ENCODE results near the gene SELENOH.

The SELENOH gene

DNA sequence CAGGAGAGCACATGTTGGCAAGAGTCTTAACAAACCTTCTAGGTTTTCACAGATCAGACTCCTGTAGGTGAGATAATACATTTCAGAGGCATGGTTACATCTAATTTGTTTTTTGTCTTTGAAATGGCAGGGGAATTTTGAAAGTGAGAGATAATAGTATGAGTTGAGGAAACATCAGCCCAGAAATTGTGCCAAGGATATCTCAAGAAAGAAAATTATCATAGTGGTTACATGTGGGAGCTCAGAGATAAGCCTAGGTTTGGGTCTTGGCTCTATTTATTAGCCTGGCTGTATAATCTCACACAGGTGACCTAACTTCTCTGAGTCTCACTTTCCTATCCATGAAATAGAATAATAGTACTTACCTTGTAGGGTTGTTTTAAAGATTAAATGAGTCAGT is 9.9 kb downstream of the SELENOH start:
- DNase-seq: no peak

DNA sequence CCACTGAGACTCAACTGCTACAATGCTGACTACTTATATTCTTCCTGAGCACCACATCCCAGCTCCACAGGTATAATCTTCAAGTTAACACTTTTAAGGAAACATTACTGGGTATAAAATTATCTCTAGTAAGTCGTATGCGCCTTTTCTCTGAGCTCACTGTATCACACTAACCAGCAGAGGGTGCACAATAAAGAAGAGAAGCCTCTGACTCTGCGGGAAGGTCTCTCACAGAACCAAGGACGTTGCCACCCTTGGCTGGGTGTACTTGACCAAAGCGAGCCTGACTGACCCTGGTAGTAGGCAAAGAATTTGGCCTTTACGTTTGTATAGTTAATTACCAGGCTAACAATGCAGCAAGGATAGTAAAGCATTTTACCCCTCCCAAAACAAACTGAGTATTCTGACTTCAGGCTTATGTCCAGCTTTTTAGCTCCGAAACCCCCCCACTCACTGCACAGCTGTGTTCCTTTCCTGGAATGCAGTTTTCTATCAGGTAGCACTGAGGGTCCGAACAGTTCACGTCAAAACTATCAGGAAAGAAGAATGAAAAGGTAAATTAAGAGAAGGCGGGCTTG is 10.5 kb downstream of the SELENOH start, which contains the start of gene BTBD18:
BTBD18 (minus strand) TSS at position 144 of the 578 bp plus-strand sequence. CDS start 631 bp downstream, outside the sequence.
- no peak for DNase-seq

DNA sequence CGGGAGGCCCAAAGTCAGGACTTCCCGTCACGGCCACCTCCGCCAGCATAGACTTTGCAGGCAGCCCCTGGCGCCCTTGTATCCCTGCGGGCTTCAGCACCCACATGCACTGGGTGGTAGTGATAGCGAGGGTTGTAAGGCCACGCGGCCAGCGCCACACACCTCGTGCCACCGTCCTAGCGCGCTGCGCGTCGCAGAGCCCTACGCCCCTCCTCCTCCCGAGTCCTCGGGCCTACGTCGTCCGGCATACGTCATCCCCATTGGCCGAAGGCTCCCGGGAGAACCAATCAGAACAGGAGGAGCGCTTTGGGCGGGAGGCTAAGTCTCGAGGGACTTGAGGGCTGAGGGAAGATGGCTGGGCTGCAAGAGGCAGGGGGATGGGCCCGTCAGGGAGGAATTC is 11.7 kb downstream of the SELENOH start:
- DNase-seq: no peak

DNA sequence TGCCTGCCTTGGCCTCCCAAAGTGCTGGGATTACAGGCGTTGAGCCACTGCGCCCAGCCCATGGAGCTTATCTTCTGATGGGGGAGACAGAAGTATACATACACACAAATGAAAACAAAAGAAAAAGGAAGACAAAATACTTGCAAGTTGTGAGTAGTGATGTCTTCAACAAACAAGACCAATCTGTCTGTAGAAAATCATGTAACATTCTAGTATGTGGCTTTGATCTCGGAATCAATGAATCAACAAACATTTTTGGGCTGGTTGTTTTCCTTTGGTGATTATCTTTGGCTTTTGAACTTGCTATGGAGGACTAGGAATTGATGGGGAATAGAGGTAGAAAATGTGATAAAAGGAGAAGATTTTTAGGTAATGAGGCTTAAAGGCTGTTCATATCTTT is 16.9 kb downstream of the SELENOH start:
- no peak for DNase-seq

DNA sequence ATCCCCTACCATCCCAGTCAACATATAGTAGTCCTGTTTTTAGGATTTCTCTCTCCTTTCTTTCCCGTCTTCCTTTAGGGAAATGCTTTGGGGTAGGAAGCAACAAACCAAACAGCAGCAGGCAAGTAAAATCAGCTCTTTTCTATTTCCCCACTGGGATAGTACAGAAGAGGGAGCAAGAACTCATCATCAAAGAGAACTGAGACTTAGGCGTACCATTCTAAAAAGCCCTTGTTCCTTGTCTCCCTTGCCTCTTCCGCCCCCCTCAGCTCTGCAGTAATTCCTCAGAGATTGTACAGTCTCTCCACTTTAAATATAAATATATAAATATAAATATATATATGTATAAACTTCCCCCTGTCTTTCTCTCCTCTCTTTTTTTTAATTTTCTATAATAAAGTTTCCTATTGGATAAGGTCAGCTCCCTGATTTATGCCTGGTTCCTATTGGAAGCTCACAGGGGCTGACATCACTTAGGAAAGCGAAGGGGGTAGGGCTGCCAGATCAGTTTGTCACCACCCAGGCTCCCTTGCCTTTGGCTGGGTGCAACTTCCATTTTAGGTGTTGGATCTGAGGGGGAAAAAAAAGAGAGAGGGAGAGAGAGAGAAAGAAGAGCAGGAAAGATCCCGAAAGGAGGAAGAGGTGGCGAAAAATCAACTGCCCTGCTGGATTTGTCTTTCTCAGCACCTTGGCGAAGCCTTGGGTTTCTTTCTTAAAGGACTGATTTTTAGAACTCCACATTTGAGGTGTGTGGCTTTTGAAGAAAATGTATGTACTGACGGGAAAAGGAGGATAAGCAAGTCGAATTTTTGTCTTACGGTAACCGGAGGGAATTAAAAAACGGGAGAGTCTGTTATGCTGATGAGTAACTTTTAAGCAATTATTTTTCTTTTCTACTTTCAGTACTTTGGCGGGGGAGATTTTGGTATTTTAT is 20.3 kb downstream of the SELENOH start, which contains the start of gene CTNND1:
CTNND1 (plus strand) TSS at position 502 of the 934 bp plus-strand sequence. CDS start 29,677 bp downstream, outside the sequence.
- no peak for DNase-seq

DNA sequence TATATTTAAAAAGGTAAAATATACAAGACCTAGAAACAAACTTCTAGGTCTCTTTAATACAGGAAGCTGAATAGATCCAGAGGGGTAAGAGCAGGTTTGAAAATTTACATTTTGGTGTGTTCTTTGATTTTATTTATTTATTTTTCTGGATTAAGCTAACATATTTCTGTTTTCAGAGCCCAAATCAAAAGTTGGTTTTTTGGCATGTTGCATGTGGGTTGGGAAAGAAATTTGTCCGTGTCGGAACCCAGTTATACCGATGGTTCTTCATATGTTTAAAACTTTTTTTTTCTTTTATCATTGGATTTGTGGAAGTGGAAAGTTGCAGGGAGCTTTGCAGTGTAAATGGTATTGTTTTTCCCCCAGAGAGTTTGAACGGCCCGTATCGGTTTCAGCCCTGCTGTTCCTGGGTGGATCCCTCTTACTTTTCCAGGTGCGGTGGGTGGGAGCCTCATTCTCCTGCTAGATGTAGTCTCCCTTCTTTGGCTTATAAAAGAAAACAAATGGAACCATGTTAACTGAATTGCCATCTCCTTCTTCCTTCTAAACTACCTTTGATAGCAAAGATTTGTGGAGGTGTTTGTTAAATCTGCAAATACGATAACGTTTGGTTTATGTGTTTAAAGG is 21.1 kb downstream of the SELENOH start:
- DNase-seq: no peak

DNA sequence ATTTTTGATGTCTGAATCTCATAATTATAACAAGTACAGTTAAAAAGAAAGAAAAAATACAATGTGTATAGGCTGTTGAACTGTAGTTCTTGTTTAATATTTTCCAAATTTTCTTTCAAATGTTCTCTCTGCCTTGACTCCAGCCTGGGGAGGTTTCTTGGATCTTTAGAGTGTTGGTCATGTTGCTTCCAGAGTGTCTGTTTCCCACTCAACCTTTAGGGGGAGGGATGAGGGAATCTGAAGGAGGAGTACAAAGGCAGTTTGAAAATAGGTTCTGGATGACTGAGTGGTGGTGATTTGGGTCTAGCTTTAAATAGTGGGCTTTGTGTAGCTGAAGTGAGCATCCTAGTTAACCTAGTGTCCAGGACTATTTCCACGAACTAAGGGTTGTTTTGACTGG is 22.3 kb downstream of the SELENOH start:
- DNase-seq: no peak

DNA sequence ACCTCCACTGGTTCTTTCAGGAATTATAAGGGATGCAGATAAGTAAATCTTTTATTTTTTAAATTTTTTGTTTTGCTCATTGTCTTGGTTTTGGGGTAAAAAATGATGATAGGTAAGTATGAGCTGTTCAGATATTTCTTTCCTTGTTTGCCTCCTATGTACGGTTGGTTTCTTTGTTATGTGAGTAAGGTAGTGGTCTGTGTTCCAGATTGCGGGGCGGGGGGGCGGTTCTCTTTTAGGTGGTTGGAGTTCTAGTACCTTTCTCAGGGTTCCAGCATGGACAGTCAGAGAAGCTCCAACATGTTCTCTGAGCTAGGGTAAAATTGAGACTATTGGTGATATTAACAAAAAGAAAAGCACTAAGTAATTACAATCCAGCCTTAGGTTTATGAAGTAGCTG is 22.7 kb downstream of the SELENOH start:
- DNase-seq: no peak

DNA sequence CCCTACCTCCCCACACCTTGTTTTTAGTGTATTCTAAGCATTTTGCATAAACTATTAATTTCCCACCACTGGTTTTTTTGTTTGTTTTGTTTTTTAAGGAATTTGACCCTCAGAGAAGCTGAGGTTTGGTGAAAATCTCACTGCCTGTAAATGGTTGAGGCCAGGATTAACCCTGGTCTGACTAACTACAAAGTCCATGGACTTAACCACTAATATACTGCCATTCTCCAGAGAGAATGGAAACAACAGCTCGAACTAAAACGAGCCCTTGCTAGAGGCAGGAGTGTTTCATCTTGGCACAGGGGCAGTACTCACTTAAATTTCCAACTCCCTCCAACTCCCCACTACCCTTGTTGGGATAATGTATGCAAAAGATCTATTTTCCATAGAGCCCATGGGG is 23.3 kb downstream of the SELENOH start:
- DNase-seq: no peak

- DNase-seq: no peak
Measured at GRCh38 chr11:57764972-57765371, 23.7 kb downstream of the SELENOH start.

DNA sequence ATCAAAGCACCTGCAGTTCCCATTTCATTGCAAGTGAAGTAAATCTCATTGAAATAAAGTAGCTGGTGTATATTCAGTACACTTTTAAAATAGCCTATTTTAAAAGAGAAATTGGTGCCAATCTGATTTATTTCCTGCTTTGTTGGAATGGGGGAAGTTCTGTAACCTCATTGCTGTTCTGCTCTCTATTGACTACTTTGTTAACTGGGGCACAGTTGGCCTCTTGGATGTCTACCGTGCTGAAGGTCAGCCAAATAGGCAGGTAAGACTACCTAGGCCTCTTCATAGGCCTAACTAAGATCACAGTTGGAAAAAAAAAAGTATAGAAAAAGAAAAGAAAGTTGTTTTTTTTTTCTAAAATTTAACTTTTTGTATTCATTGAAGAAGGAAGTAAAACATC is 29.5 kb downstream of the SELENOH start:
- no peak for DNase-seq

- no peak for DNase-seq
Measured at GRCh38 chr11:57771365-57771764, 30.1 kb downstream of the SELENOH start.

DNA sequence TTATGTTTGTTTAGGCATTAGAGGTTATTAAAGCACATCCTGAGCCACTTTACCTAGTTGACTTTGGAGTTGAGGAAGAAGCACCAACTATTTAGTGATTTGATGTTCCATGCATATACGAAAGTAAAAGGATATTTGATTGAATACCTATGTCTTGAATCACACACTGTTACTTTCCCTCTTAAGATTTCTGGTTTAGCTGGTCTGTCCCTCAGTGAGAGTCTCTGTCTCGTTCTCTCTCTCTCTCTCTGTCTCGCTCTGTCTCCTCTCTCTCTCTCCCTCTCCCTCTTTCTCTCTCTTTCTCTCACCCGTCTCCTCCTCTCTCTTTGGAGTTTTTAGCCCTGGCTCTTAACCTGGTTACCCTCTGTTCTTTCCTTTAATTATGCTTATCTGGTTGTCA is 31.3 kb downstream of the SELENOH start:
- DNase-seq: no peak

DNA sequence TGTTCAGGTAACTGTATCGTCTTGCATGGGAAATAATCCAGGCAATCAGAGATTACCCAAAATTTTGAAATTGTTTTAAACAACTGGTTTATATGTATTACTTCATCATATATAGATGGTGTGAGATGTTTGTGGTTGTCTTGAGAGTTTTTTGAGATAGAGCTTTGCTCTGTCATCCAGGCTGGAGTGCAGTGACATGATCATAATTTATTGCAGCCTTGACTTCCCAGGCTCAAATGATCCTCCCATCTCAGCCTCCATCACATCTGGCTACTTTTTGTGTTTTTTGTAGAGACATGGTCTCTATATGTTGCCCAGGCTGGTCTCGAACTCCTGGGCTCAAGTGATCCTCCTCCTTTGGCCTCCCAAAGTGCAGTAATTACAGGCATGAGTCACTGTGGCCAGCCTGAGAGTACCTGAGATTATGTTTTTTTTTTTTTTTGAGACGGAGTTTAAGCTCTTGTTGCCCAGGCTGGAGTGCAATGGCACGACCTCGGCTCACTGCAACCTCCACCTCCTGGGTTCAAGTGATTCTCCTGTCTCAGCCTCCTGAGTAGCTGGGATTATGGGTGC is 31.8 kb downstream of the SELENOH start:
- no peak for DNase-seq

DNA sequence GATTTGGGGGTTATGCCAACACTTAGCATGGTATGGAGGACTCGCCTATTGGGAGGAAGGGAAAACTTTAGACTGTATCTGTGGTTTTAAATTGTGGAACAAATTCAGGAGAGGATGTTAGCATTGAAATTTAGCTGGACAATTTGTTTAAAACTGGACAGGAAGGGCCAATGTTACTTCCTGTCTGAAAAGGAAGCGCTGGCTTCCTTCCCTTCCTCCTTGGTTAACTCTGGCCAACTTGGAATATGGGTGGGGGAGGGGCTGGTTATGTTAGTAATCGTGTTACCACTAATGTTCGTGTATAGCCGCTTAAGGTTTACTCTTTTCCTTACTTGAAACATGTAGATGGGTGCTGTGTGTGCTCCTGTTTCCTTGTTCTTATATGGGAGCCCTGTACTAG is 34.2 kb downstream of the SELENOH start:
- DNase-seq: no peak

DNA sequence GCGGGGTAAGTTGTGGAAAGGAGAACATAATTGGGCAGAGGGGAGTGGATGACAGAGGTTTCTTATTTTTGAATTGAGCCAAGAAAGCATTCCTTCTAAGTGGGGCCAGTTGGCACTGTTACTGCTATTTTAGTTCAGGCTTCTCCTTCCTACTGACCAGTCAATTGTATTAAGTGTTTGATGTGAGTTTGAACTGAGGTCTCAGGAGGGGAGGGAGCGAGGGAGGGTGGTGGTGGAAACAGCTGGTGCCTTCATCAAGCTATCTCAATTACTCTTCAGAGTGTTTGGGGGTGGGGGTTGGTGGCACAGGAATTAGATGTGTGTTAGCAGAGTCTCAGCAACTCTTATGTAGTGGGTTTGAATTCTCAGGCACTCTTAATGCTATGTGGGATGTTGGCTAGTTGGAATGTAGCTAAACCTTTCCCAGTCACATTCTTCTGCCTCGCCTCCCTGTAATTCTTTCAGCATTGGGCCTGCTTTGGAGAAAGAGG is 34.8 kb downstream of the SELENOH start:
- no peak for DNase-seq

DNA sequence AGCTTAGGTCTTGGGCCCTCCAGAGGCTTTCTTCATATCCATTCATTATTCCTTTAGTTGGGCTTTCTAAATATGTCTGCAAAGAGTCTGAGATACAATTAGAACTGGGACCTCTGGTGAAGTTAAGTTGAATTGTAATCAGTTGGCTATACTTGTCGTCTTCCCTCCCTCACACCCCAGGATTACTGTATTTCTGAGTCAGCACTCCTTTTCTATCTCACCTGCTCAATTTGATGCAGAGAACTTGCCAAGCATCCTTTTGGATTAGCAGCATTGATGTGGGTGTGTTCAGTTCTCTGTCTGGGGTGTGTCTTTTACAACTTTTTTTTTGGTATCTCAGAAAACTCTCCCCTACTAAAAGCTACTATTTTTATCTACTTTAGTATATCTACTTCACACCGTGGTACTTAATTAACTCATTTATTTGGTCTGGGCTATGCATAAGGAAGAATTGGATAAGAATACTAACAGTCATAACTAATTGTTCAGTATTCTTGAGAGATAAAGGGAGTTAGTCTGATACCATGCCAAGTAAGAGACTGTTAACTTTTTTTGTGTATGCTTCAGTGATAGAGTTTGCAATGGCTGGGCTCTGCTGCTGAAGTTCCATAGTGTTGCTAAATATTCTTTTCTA is 35.4 kb downstream of the SELENOH start:
- no peak for DNase-seq

DNA sequence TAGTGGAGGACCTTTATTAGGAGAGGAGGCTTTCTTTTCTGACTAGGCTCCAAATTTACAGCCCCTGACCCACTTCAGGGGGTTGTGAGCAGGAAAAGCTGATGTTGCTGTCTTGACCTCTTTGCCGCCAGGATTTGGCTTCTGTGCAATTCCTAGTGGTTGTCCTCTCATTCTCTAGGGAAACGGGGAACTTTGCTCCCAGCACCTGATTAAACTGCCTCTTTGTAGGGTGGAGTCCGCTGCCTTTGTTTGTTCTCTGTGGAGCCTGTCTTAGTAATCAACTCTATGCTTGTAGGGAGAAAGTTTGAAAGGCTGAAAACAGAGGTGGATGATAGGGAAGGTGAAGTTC is 36.7 kb downstream of the SELENOH start:
- no peak for DNase-seq

DNA sequence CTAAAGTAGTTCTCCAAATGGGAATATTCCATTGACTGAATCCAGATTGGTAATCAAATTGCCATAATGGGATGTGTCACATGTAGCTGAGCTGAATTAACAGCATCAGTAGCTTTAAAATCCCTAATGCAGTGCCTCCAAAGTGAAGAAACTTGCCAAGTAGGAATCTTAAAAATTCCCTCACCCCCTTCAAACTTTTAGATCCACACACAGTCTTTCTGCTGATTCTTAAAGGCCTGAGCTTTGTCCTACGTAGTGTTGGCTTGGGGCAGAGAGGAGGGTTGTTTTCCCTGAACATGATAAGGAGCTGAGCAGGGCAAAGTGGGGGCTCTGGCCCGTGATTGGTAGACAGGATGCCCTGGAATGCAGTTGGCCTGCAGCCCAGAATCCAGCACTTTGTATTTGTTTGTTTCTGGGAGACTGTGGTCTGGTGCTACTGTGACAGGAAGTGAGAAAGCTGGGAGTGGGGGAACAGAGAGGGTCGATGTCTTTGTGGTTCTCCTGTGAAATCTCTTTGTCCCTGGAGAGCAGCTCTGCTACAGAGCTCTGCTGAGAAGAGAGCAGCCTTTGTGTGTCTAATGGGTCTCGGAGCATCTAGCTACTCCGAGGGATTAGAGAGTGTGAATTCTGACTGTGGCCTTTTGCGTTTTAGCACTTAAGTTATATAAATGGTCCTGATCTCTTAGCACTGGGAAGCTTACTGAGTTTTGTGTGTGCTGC is 37.2 kb downstream of the SELENOH start:
- DNase-seq: no peak

DNA sequence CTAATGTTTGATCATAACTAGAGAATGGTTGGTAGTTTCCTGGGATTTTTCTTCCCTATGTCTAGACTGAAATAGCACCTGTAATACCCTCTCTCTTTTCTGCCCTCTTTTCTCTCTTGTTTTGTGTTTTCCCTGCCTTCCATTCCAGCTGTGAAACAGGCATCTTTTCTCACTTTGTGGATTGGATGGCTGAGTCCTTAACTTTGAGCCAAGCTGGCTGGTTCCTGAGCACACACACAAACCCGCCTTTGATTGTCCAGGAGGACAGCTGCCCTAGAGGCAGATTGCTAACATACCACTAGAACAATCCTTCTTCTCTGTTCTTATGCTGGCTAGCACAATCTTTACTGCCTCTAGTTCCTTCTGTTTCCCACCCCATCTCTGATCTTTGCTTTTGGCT is 38.0 kb downstream of the SELENOH start:
- no peak for DNase-seq

- DNase-seq: no peak
Measured at GRCh38 chr11:57781529-57781943, 40.2 kb downstream of the SELENOH start.

- no peak for DNase-seq
Measured at GRCh38 chr11:57785072-57785471, 43.8 kb downstream of the SELENOH start.
